HG03442 (cell line): ENCODE results near the gene PCDHGB3.

ENCODE experiments used
- ATAC-seq: cut with Tn5 transposase; IDR thresholded peaks from one replicate; pipeline ENCODE4 v1.9.1; 2021; ENCODE audit warnings: mild to moderate bottlenecking, moderate library complexity; ENCODE audit not compliant: unreplicated experiment

Gene PCDHGB3

GRCh38 chr5:141417494-141418172 lies 47.6 kb downstream of the PCDHGB3 start, which contains the start of gene PCDHGB7:
TSS of gene PCDHGB7 (plus strand) at chr5:141417677. CDS start at chr5:141417860, 183 bp downstream.
- peak; percentile 67 for ATAC-seq

- ATAC-seq: no peak
These were observed 49.2 kb downstream of the PCDHGB3 start for GRCh38 chr5:141419074-141419880.

- peak; percentile 59 for ATAC-seq
These were observed 50.9 kb downstream of the PCDHGB3 start, which contains the start of gene PCDHGA11 for GRCh38 chr5:141420855-141421488. TSS of gene PCDHGA11 (plus strand) at chr5:141421051. CDS start at chr5:141421228, 177 bp downstream.

- no peak for ATAC-seq
These were observed 51.4 kb downstream of the PCDHGB3 start for GRCh38 chr5:141421489-141421855.
